LNCAP (cell line): ENCODE results near the gene PNPLA2.

Source experiments
- CTCF ChIP-seq: fragments of 450-650 bp; IDR thresholded peaks from 2 replicates; pipeline ENCODE4 v1.5.1; 2017; ENCODE audit warnings: mild to moderate bottlenecking

The PNPLA2 gene

GRCh38 chr11:870418-870817, 51.7 kb downstream of the PNPLA2 start:
- TF ChIP-seq CTCF = no peak

GRCh38 chr11:871472-871871, 52.8 kb downstream of the PNPLA2 start:
- TF ChIP-seq CTCF = no peak

- no peak for TF ChIP-seq CTCF
Measured at GRCh38 chr11:872799-873198, 54.1 kb downstream of the PNPLA2 start.

- TF ChIP-seq CTCF = no peak
Measured at GRCh38 chr11:873706-874105, 55.0 kb downstream of the PNPLA2 start.
